ENCODE measurements around the gene CDK5R2. TPM values are rescaled to one million over a fixed set of nuclear protein-coding genes. Genes with fewer than 3 reads are reported as not detected.
A peak's percentile ranks its signal among the peaks of the same experiment; 100 is the strongest.

Gene CDK5R2
- total RNA-seq, 1 donor = not detected

DNA sequence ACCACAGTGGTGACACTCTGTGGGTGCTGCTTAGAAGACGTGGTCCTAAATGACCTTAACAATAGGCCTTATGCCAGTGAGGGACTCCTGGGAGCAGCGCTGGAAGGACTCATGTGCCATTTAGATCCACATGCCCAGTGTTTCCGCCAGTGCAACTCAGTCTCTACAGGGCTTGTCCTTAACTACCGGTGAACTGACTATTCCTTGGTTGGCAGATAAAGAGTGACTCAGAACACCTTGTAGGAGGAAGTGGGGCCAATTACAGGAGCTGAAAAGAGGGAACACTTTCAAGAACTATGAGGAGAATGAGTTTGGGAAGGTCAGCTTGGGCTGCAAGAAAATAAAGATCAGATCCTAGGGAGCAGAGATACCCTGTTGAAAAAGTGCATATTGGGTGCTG is 1.8 kb upstream of the CDK5R2 start:
- TF ChIP-seq, protein P1, sequence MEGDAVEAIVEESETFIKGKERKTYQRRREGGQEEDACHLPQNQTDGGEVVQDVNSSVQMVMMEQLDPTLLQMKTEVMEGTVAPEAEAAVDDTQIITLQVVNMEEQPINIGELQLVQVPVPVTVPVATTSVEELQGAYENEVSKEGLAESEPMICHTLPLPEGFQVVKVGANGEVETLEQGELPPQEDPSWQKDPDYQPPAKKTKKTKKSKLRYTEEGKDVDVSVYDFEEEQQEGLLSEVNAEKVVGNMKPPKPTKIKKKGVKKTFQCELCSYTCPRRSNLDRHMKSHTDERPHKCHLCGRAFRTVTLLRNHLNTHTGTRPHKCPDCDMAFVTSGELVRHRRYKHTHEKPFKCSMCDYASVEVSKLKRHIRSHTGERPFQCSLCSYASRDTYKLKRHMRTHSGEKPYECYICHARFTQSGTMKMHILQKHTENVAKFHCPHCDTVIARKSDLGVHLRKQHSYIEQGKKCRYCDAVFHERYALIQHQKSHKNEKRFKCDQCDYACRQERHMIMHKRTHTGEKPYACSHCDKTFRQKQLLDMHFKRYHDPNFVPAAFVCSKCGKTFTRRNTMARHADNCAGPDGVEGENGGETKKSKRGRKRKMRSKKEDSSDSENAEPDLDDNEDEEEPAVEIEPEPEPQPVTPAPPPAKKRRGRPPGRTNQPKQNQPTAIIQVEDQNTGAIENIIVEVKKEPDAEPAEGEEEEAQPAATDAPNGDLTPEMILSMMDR (IDR thresholded peaks at IDR 0.05; ENCODE audit: insufficient read depth, low read length) = no peak
- no peak for DNase-seq (ENCODE audit: low read depth)
- no peak overlapping the region for H3K4me3 ChIP-seq (ENCODE audit: low read depth, low read length)

DNA sequence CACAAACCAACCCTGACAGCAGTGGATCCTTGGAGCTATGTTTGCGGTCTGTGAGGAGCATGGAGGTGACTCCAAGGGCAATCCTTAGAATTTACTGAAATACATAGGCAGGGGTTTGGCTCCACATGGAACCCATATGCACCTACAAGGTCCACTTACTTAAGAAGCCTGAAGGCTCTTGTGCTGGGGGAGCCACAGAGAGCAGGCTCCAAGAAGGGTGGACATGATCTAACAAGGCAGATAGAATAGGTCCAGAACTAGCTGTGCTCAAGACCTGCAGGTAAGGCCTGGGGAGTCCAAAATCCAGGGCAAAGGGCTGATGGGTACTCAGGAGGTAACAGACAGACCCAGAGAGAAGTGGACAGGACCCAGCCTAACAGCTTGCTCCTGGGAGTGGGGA is 1.2 kb upstream of the CDK5R2 start:
- no peak for DNase-seq (ENCODE audit: low read depth)
- no peak overlapping the region for H3K4me3 ChIP-seq (ENCODE audit: low read depth, low read length)
- TF ChIP-seq, protein P1 (IDR thresholded peaks at IDR 0.05; ENCODE audit: insufficient read depth, low read length) = no peak

DNA sequence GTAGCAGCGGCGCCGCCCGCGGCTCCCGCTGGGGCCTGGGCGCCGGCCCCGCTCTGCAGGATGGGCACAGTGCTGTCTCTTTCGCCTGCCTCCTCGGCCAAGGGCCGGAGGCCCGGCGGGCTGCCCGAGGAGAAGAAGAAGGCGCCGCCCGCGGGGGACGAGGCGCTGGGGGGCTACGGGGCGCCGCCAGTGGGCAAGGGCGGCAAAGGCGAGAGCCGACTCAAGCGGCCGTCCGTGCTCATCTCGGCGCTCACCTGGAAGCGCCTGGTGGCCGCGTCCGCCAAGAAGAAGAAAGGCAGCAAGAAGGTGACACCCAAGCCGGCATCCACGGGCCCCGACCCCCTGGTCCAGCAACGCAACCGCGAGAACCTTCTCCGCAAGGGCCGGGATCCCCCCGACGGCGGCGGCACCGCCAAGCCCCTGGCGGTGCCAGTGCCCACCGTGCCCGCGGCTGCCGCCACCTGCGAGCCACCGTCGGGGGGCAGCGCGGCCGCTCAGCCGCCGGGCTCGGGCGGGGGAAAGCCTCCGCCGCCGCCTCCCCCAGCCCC is 369 bp downstream of the CDK5R2 start:
- peak overlapping the region; percentile 48 for H3K4me3 ChIP-seq (ENCODE audit: low read depth, low read length)
- TF ChIP-seq, protein P1 (IDR thresholded peaks at IDR 0.05; ENCODE audit: insufficient read depth, low read length) = no peak
- DNase-seq (ENCODE audit: low read depth) = no peak

DNA sequence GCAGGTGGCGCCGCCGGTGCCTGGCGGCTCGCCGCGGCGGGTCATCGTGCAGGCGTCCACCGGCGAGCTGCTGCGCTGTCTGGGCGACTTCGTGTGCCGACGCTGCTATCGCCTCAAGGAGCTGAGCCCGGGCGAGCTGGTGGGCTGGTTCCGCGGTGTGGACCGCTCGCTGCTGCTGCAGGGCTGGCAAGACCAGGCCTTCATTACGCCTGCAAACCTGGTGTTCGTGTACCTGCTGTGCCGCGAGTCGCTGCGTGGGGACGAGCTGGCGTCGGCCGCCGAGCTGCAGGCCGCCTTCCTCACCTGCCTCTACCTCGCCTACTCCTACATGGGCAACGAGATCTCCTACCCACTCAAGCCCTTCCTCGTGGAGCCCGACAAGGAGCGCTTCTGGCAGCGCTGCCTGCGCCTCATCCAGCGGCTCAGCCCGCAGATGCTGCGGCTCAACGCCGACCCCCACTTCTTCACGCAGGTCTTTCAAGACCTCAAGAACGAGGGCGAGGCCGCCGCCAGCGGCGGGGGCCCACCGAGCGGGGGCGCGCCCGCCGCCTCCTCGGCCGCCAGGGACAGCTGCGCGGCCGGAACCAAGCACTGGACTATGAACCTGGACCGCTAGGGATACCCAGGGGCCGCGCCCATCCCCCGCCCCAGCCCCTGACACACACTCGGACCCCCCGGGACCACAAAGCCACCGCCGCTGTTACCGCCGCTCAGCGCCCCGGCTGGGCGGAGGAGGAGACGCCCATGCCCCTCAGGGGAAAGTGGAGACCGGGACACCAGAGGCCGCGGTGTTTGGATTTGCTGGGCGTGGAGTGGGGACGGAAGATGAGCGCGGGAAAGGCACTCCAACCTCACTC is 1.1 kb downstream of the CDK5R2 start:
- no peak overlapping the region for H3K4me3 ChIP-seq (ENCODE audit: low read depth, low read length)
- no peak for DNase-seq (ENCODE audit: low read depth)
- TF ChIP-seq, protein P1 (IDR thresholded peaks at IDR 0.05; ENCODE audit: insufficient read depth, low read length) = no peak

DNA sequence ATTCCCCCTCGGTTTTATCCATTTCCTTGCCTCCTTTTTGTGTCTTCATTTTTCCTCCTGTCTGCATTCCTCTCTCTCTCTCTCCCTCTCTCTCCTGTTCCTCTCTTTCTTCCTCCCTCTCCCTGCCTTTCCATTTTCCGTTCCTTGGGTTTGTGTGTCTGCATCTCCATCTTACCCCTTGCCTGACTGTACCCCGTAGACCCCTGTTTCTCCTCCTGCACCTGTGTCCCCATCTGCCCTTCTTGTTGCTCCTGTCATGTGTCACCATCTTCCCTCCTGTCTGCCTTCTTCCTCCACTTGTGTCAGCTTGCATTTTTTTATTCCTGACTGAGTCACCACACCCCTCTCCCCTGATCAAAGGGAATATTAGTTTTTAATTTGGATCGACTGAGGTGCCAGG is 1.8 kb downstream of the CDK5R2 start:
- TF ChIP-seq, protein P1 (IDR thresholded peaks at IDR 0.05; ENCODE audit: insufficient read depth, low read length) = no peak
- no peak overlapping the region for H3K4me3 ChIP-seq (ENCODE audit: low read depth, low read length)
- no peak for DNase-seq (ENCODE audit: low read depth)

DNA sequence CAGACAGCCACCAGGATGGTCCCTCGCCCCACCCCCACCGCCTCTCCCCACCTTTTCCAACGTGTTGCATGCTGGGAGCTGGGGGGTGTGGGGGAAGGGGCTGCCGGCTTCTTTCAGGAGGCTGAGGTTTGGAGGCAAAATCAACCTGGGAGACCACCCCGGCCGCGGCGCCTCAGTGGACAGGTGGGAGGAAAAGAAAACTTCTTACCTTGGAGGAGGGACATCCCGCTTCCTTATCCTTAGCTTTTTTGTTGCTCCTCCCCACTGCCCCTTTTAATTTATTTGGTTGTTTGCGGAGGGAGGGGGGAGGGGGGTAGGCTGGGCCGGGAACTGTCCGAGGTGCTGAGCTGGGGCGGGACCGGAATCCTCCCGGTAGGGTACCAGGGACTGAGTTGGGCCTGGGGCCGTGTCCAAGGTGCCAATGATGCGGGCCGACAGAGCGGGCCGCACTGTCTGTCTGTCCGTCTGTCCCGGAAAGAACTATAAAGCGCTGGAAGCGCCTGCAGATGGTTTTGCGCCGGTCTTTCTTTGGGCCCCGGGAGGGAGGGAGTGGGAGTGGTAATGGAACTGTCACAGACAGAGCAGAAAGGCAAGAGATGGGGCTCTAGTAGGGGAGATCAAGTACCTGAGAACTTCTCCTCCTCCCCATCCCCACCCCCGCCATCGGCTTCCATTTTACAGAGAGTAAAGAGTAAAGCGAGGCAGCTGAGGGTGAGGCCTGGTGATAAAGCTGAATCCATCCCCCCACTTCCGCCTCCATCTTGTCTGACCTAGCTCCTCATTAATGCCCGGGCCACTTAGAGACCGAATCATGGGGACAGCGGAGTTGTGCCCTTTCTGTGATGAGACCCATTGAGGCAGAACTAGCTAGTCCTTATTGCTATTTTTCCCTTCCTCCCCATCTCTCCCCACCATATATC is 2.4 kb downstream of the CDK5R2 start:
- no peak overlapping the region for H3K4me3 ChIP-seq (ENCODE audit: low read depth, low read length)
- TF ChIP-seq, protein P1 (IDR thresholded peaks at IDR 0.05; ENCODE audit: insufficient read depth, low read length) = no peak
- no peak for DNase-seq (ENCODE audit: low read depth)

Data from fibroblast of the aortic adventitia (primary cell).